Measurements from ENCODE around the gene MMP25.
A peak's percentile ranks its signal among the peaks of the same experiment; 100 is the strongest.

MMP25 gene, protein sequence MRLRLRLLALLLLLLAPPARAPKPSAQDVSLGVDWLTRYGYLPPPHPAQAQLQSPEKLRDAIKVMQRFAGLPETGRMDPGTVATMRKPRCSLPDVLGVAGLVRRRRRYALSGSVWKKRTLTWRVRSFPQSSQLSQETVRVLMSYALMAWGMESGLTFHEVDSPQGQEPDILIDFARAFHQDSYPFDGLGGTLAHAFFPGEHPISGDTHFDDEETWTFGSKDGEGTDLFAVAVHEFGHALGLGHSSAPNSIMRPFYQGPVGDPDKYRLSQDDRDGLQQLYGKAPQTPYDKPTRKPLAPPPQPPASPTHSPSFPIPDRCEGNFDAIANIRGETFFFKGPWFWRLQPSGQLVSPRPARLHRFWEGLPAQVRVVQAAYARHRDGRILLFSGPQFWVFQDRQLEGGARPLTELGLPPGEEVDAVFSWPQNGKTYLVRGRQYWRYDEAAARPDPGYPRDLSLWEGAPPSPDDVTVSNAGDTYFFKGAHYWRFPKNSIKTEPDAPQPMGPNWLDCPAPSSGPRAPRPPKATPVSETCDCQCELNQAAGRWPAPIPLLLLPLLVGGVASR

DNA sequence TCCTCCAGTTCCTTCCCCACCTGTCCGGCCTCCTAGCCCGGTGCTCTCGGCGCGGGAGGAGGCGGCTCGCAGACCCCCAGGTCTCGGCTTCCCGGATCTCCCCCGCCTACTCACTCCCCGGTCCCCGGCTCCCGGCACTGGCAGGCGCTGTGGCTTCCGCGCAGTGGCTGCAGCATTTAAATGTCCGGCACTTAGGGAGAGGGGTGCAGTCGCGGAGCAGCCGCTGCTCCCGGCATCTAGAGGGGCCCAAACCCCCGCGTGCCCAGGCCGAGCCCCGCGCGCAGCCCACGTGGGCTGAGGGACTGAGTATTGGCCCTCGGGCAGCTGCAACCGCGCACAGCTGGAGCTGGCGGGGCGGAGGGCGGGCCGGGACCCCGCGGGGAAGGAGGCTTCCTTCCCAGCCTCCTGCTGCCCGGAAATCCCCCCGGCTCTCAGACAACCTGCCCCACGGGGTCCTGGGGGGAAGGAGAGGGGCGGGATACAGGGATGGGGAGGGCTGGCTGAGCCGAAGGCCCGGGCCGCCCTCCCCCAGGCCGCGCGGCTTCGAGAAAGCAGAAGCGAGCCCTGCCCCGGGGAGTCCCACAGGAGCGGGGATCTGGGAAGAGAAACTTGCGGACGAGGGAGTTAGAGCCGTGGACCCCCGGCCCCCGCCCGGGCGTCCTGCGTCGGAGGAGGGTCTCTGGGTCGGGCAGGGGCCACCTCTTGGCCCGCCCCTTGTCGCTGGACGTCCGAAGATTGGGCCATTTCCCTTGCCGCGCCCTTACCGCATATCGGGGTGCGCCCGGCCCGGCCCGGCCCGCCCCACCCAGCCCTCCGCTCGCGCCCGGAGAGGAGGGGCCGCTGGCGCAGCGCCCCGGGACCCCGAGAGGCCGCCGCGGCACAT lies at the start of gene MMP25:
MMP25 (plus strand) TSS at position 804 of the 883 bp plus-strand sequence. CDS start 357 bp downstream, outside the sequence.
- no peak for DNase-seq (ENCODE audit: low spot score)

DNA sequence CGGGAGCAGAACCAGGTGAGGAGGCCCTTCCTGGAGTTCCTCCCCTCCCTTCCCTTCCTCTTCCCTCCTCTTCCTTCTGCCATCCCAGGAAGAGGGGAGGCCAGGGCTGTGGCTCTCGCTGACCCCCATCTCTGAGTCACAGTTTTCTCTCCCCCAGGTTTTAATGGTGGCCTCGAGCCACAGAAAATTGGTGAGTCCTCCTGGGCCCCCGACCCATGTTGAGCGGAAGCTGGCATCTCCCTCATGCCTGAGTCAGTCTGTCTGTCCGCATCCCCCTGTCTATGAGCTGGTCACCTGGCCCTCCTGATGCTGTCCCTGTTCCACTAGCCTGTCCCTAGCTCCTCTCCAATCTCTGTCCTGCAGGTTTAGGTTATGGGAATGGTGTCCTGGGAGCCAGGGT lies 46.4 kb upstream of the MMP25 start:
- DNase-seq (ENCODE audit: low spot score): no peak

DNA sequence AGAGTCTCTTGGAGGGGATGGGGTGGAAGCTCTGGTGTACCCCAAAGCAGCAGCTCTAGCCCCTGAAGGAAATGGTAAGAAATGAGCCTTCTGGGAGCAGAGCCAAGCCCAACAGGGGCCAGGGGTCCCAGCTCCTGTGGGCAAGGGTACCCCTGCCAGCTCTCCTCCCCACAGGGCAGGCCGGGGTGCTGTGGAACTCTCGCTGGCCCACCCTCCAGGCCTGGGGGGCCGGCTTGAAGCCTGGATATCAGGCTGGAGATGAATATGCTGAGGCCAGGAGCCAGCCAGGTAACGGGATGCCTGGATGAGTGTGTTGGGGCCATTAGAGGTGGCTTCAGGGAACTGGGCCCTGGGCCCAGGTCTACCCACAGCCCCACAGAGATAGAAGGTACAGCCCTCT lies 45.8 kb upstream of the MMP25 start:
- no peak for DNase-seq (ENCODE audit: low spot score)

DNA sequence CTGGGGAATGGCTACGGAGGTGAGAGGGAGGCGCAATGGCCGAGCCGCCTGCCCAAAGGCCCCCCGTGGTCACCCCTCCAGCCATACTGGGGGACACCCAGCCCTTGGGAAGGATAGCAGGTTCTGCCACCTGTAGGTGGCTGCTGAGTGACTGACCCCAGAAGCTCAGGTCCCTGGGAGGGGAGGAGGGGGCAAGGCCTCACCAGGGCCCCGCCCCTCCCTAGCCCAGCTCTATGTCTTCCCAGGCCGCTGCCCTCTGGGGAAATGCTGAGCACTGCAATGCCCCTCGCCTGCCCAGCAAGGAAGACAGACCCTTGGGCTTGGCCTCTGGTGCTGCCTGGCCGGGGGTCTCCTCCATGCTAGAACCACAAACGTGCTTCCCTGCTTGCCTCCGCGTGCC lies 45.0 kb upstream of the MMP25 start:
- no peak for DNase-seq (ENCODE audit: low spot score)

DNA sequence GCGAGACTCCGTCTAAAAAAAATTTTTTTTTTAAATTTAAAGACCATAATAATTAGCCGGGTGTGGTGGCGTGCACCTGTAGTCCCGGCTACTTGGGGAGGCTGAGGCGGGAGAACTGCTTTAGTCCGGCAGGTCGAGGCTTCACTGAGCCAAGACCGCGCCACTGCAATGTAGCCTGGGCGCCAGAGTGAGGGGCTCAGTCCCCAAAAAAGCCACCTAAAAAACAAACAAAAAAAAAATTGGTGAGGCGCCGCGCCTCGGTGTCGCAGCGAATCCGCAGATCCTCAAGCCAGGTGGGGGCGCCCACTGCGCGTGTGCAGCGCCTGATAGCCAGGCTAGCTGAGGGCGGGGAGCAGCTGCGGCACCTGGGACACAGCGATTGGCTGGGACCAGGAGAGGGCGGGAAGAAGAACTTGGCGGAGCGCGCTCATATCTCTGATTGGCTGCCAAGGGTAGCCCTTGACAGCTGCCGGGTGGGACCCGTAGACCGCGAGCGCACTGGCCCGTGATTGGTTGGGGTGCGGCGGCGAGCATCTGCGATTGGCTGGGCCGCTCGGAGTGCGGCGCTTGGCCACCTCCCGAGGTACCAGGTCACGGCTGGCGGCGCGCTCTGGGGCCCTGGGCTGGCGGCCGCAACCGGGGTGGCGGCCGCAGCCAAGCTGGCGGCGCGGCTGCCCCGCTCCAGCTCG lies 42.6 kb upstream of the MMP25 start:
- DNase-seq (ENCODE audit: low spot score): peak; percentile 99

DNA sequence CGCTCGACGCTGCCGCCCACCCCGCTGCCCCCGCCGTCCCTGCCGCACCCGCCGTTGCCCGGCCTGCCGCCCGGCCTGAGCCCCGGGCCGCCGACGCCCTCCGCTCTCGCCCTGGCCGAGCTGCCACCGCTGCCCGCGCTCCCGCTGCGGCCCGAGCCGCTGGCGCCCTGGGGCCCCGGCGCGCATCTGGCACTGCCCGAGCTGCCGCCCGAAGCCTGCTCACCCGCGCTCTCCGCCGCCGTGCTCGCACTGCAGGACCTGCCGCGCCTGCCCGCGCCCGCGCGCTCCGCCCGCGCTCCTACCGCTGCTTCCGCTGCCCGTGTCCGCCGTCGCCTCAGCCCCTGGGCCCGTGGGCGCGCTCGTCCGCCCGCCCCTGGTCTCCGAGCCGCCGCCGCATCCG lies 42.0 kb upstream of the MMP25 start:
- no peak for DNase-seq (ENCODE audit: low spot score)

DNA sequence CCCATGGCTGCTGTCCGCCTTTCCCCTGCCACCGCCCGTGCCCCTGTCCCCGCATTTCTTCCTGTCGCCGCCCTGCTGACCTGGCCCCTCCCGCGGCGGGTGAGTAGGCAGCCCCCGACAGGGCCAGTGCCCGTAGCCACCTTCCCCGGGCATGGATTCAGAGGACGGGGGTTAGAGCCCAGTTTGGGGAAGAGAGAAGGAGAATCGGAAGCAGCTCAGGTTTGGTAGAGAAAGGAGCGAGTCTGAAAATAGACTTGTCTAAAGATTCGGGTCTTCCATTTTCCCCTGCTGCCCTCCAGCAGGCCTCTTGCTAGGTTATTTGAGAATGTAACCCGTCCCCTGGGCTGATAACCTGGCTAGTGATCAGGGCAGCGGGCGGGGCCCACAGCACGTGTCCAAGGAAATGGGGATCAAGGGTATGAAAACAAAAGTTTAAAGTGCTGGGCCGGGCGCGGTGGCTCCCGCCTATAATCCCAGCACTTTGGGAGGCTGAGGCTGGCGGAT lies 41.5 kb upstream of the MMP25 start:
- no peak for DNase-seq (ENCODE audit: low spot score)

DNA sequence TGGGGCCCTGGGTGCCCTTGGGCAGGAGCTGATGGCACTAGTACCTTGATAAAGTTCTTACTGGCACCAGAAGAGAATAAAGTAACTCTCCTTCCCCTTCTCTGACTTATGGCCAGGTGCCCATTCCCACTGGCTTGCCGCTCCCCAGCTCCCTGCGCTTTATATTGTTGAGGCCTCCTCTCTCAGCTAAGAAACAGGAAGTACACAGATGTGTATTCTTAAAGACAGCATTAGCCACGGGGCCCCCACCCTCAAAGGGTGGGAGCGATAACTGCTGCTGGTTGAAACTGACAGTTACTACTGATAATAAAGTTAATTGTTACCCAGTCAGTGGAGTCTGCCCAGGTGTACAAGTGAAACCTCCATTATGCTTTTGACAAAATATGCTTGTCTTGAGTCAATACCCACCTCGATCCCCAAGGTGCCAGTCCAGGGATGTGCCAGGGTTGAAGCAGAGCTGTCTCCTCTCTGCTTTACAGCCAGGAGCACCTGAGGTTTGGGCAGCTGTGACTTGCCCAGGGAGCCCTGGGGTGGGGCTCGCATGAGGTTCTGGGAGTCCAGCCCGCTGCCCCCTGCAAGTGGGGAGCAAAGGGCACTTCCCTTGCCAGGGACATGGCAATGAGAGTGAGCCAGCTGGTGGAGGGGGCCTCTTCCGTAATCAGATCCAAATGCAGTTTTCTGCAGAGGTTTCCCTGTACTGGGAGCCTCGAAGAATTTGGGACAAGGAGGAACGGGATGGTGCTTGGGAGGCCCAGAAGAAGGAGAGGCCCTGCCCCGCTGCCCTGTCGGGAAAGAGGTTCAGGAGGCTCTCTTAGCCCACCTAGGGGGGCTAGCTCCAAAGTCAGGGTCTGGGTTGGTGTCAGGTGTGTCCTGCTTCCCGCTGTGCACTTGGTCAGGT lies 39.1 kb upstream of the MMP25 start:
- DNase-seq (ENCODE audit: low spot score): no peak

DNA sequence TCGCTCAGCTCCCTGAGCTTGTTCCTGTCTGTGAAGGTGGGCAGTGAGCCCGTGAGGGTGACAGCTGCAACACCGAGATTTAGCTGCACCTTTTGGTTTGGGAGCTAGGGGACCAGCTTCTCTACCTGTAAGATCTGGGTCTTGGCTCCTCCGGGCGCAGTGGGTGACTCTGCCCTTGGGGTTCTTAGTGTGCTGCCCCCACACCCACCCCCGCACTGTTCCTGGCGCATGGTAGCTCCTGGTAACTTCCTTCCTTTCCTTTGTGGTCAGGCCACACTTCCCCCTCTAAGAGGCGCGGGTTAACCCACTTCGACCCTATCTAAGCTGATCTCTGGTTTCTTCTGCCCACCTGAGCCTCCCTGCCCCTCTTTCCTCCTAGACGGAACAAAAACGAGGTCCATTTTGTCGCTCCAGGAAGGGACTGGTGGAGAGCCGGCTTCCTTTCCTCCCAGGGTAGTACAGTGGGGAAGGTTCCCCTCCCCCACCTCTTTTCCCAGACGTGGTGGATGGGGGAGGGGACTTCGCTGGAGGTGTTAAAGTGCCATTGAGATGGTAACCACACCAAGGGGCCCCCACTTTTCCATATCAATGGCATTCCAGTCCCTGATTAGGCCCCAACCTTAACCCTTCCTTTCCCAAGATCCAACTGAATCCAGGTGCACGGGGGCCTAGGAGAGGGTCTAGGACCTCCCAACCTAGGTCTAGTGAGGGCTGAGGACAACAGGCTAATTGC lies 38.2 kb upstream of the MMP25 start:
- DNase-seq (ENCODE audit: low spot score): no peak

DNA sequence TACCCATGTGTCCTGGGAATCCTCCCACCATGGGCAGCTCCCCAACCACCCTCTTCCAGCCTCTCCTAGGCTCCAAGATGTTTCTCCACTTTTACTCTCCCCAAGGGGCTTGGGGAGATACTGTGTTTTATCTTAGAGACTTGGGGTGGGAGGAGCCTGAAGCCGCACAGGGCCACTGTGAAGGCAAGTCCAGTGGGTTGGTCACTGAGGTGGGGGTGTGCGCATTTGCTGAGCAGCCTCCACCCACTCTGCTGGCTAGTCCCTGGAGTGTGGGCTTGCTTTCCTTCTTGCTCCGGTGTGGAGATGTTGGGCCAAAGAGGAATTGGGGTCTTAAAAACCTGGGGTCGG lies 37.7 kb upstream of the MMP25 start:
- DNase-seq (ENCODE audit: low spot score): no peak

DNA sequence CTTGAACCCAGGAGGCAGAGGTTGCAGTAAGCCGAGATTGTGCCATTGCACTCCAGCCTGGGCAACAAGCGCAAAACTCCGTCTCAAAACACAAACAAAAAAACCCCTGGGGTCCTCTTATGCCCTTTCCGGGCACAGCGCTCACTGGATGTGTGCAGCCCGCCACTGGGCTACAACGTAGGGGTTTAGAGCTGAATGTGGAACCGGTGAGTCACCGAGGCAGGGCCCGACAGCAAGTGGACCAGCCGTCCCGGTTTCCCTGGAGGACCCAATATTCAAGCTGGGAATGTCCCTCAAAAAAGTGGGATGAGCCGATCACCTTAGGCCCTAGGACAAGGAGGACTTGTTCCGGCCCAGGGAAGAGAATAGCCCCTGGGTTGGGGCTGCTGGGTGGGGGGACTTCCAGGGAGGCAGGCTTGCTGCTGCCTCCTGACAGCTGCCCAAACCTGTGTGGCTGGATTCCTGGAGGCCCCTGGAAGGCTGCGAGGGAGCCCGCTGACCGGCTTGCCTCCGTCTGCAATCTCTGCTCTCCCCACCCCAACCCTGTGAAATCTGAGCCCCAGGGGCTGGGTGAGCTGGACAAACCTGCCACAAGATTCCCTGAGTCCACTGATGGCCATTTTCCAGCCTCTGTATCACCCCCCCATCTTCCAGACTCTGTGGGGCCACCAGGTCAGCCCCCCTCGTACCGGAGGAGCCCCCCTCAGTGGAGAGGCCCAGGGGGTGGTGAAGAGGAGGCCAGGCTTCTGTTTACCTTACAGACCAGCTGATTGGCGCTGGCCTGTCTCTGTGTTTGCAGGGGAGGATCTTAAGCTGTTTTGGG lies 36.6 kb upstream of the MMP25 start:
- no peak for DNase-seq (ENCODE audit: low spot score)

DNA sequence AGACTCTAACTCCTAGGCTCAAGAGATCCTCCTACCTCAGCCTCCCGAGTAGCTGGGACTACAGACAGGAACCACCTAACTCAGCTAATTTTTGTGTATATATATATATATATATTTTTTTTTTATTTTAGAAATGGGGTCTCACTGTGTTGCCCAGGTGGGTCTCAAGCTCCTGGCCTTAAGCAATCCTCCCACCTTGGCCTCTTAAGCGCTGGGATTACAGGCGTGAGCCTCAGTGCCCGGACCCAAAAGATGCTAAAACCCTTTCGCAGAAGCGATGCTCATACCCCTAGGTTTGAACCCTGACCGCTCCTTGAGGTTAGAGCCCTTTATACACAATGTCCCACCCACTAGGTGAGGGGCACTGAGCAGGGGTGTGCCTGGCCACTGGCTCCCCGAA lies 35.9 kb upstream of the MMP25 start:
- no peak for DNase-seq (ENCODE audit: low spot score)

DNA sequence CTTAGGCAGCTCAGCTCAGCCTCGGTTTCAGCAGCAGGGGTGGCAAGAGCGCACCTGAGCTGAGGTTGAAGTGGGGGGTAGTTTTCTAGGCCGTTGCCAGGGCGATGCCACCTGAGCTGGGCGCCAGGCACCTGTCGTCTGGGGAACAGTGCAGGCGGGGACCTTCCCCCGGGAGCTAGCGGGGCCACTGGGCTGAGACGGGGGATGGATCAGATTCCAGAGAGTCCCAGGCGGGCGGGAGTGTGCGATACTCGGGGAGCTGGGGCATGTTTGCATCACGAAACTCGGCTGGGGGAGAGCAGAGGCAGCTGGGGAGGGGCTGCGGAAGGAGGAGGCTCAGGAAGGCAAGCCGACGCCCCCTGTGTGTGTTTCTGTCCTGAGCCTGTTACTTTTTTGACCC lies 34.1 kb upstream of the MMP25 start:
- no peak for DNase-seq (ENCODE audit: low spot score)

DNA sequence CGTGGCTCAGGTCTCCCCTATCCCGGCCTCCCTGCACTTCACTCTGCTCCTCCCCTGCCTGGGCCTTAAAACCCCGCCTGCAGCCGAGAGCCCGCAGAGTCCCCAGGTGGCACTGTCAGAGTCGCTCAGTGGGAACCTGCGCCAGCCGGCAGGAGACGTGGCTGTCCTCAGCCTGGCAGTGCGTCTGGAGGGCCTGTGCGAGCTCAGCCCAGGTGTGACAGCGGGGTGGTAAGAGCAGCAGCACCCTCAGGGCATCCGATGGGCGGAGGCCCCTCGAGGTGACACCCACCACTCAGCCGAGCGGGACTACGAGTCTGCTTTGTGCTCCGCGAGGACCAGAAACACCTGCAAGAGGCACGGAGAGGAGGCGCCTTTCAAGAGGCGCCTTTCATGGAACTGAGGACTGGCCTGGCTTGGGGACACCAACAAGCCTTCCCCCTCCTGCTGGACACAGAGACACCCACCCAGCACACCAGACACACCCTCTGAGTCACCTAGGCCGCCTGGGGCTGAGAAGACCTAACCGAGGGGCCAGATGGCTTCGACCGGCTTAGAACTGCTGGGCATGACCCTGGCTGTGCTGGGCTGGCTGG lies 33.4 kb upstream of the MMP25 start, which contains the start of gene CLDN9:
CLDN9 (plus strand) TSS at position 96 of the 593 bp plus-strand sequence; CDS start at position 536, 440 bp downstream.
- no peak for DNase-seq (ENCODE audit: low spot score)

DNA sequence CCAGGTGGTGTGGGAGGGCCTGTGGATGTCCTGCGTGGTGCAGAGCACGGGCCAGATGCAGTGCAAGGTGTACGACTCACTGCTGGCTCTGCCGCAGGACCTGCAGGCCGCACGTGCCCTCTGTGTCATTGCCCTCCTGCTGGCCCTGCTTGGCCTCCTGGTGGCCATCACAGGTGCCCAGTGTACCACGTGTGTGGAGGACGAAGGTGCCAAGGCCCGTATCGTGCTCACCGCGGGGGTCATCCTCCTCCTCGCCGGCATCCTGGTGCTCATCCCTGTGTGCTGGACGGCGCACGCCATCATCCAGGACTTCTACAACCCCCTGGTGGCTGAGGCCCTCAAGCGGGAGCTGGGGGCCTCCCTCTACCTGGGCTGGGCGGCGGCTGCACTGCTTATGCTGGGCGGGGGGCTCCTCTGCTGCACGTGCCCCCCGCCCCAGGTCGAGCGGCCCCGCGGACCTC lies 32.8 kb upstream of the MMP25 start:
- DNase-seq (ENCODE audit: low spot score): no peak

DNA sequence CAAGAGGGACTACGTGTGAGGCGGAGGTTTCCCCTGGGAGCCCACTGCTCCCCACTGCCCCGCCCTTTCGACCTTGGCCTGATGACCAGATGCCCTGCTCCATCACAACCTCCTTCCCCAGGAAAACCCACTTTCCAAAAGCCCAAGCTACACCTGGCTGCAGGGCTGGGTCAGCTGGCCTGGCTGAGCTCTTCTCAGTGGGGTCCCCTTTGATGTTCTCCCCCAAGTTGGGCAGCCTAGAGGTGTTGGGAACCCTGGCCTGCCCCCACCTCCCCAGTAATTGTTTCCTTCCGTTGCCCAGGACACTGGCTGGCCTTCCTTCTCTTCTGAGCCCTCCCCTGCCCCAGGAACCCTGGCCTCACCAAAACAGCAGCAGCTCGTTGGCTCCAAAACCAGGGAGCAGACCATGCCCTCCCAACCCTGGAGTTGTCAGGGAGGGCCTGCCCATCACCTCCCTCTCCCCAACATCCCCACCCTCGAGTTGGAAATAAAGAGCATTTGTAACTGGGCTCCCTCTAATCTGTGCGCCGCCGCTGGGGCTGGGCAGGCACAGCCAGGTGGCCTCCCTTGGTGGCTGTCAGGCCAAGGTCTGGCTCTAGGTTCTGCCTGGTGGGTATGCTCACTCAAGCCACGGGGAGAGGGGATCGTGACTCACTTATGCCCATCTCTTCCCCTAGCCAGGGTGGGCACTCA lies 32.2 kb upstream of the MMP25 start:
- DNase-seq (ENCODE audit: low spot score): no peak

DNA sequence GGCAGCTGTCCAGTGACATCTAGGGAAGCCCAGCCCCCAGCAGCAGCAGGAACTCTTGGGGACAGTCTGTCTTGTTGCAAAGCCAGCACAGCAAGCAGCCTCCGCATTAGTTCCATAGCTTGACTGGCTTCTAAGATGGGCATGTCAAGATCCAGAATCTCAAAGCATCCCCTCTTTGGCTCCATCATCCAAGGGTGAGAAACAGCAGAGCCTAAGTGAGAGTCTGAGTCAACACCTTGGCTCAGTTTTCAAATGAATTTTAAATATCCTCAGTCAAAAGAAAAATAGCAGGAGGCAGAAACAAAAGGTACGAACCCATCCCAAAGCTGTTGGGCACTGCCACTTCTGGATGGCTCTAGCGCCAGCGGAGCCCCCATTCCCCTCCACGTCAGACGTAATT lies 31.4 kb upstream of the MMP25 start:
- no peak for DNase-seq (ENCODE audit: low spot score)

DNA sequence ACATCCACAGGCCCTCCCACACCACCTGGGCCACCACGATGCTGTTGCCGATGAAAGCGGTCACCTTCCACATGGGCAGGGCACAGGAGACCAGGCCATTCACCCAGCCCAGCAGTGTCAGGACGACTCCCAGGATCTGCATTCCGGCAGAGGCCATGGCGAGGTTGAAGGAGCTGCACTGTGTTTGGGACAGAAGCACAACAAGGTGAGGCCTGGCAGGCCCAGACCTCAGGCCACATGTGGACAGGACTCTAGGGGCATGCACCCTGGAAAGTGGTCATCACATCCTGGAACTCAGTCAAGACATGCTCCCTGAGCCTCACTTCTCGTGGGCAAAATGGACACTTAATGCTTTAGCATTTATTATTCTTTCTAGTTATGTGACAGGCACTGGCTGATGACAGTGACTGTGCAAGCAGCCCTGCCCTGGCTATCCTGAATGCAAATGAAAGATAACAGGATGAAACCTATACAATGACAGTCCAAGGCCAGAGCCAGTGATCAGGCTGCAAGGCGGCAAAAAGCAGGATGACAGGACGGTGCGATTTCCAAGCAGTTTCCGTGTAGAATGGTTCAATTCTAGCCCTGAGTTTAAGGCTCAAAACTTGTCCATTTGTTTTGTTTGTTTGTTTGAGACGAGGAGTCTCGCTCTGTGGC lies 30.4 kb upstream of the MMP25 start:
- no peak for DNase-seq (ENCODE audit: low spot score)

Data from pons (tissue), 1 donor.